Heart right ventricle (tissue), 16 donors: ENCODE measurements around the gene SULT1C4. TPM values are rescaled to one million over a fixed set of nuclear protein-coding genes. Genes with fewer than 3 reads are reported as not detected.

Source experiments
- ATAC-seq, 8 donors: fragments of 200-7000 bp; cut with Tn5 transposase; one replicate each; pipeline ENCODE4 v1.9.1; 2020; ENCODE audit warnings: mild to moderate bottlenecking in 8 of 8, moderate library complexity in 8 of 8, moderate number of reproducible peaks in 1 of 8
- DNase-seq, 2 donors: peaks; one replicate each; pipeline ENCODE4 v3.0.0-alpha.2; 2020
- H3K27ac ChIP-seq, 10 donors: fragments of 200-600 bp; sonication (generic) in 2 of 10; one replicate each; pipeline versions ENCODE4 v1.5.0 to v1.8.0; 2020 to 2022; ENCODE audit warnings: mild to moderate bottlenecking in 3 of 10
- H3K27me3 ChIP-seq, 7 donors: fragments of 200-600 bp; one replicate each; pipeline ENCODE4 v1.8.0; 2021 to 2022; ENCODE audit warnings: mild to moderate bottlenecking in 2 of 7
- H3K36me3 ChIP-seq, 9 donors: fragments of 200-600 bp; sonication (generic) in 1 of 9; one replicate each; pipeline versions ENCODE4 v1.5.0 to v1.8.0; 2020 to 2022; ENCODE audit warnings: mild to moderate bottlenecking in 2 of 9
- H3K4me1 ChIP-seq, 9 donors: fragments of 200-600 bp; sonication (generic) in 1 of 9; one replicate each; pipeline versions ENCODE4 v1.5.0 to v1.8.0; 2020 to 2022; ENCODE audit warnings: mild to moderate bottlenecking in 4 of 9
- H3K4me3 ChIP-seq, 10 donors: fragments of 200-600 bp; sonication (generic) in 2 of 10; one replicate each; pipeline versions ENCODE4 v1.5.0 to v1.8.0; 2020 to 2022; ENCODE audit warnings: mild to moderate bottlenecking in 7 of 10, moderate library complexity in 2 of 10
- H3K9me3 ChIP-seq, 11 donors: fragments of 200-600 bp in 10 of 11; sonication (generic) in 2 of 11; one replicate each; pipeline versions ENCODE4 v1.5.0 to v1.8.0; 2013 to 2022; ENCODE audit warnings: mild to moderate bottlenecking in 2 of 11, control low read depth in 1 of 11, moderate library complexity in 1 of 11
- CTCF ChIP-seq, 9 donors: fragments of 200-600 bp; sonication (generic) in 2 of 9; IDR thresholded peaks; one replicate each; pipeline versions ENCODE4 v1.5.0 to v1.8.0; 2021 to 2022; ENCODE audit warnings: antibody characterized with exemption in 9 of 9, mild to moderate bottlenecking in 5 of 9, moderate library complexity in 1 of 9
- WGBS, 2 donors: extraction: QIAGEN DNeasy Blood & Tissue Kit; methylation state at CpG; one replicate each; pipeline ENCODE4 v1.1.7; 2013; ENCODE audit warnings: inconsistent platforms in 1 of 2; 5-methylcytosine and 5-hydroxymethylcytosine counted together
- intact Hi-C, 10 donors: fragments of 100-400 bp; cut with DNase I; formaldehyde crosslinking; loops; one replicate each; pipeline versions ENCODE4 v1.11.1 to v1.14.2; 2022
- polyA plus RNA-seq, 2 donors: library from polyadenylated mRNA; stranded (reverse); fragments of 200-250 nt; gene quantifications; one replicate each; pipeline ENCODE4 v1.2.3, GENCODE V29; 2013
- total RNA-seq, 10 donors: library from RNA; stranded (reverse); fragmentation: NEBNext Ultra II Directional in 3 of 10; extraction: Animal tissue kit (Norgen Biotek cat#: 25700) in 3 of 10; gene quantifications; one replicate each; pipeline versions ENCODE4 v1.2.1 to v1.2.4, GENCODE V29; 2021 to 2023
- donor health status: Arrhythmogenic right ventricular cardiomyopathy.
- donor health status: ischemic (EF 13 %, LVEDD 7.1; RV severe dilation, severe dysfunction).
- donor health status: healthy with polysubstance abuse.
- donor health status: DM: no; HTN: yes; CAD: no.
- donor health status: DM: no; HTN: no; CAD: no.
- donor health status: ischemic (EF 25% LVEDD 6.9; RV normal size, moderate dysfunction).
- donor health status: ischemic (EF 25% LVEDD 5.7; RV mildly dilated, moderate dysfunction).
- donor health status: healthy.
- donor health status: DM: yes; HTN: yes; CAD: no.
- donor health status: Ischemic cardiomyopathy.
- donor health status: ischemic (EF 35%, LVEDD 5.7; RV mildly dilated, moderate dysfunction).
- donor health status: nonischemic (EF 11% LVEDD 7.7; RV severe dilation, severe dysfunction).
- donor health status: DM: yes; HTN: yes; CAD: no.
- donor health status: PGD.
- donor health status: ischemic (EF 29% LVEDD 5.4; RV normal size, mild dysfunction).
- donor health status: nonischemic (EF 23%, LVEDD 6.1; RV moderate dilation, normal function).

The SULT1C4 gene
- total and polyA plus RNA-seq, 12 donors = 1.6 to 5.6 (median 3.5) TPM

- no peak overlapping the region for H3K4me3 ChIP-seq
- ATAC-seq = no peak
- H3K27ac ChIP-seq = no peak overlapping the region
- WGBS, 2 donors = 50 to 63% methylated on average over 7 of the region's 7 CpGs
- no peak for DNase-seq
- no peaks in the 10 kb centered on the region for H3K36me3 ChIP-seq
- H3K9me3 ChIP-seq = peaks cover 0 to 54% (median 29%) of the 10 kb centered on the region in 11 donors
- no peaks in the 10 kb centered on the region for H3K27me3 ChIP-seq
- H3K4me1 ChIP-seq = no peaks in the 10 kb centered on the region
- intact Hi-C loops = no loop called here
- no peak for TF ChIP-seq CTCF (IDR thresholded peaks at IDR 0.05)
These were observed 25.7 kb downstream of the SULT1C4 start for GRCh38 chr2:108403494-108403893.

- Histone ChIP-seq H3K9me3 (peaks cover 0 to 40% (median 16%) of the 10 kb centered on the region in 11 donors), H3K36me3 (no peaks in the 10 kb centered on the region), H3K27me3 (no peaks in the 10 kb centered on the region), H3K4me3 (no peak overlapping the region), H3K27ac (no peak overlapping the region), H3K4me1 (no peaks in the 10 kb centered on the region)
- WGBS, 2 donors = 80 to 81% methylated on average over 4 of the region's 4 CpGs
- ATAC-seq (no peak), DNase-seq (no peak)
- no peak for TF ChIP-seq CTCF (IDR thresholded peaks at IDR 0.05)
- intact Hi-C loops = no loop called here
These were observed 27.1 kb downstream of the SULT1C4 start for GRCh38 chr2:108404784-108405397.

- Histone ChIP-seq H3K27me3 (no peaks in the 10 kb centered on the region), H3K27ac (no peak overlapping the region), H3K9me3 (peaks cover 0 to 22% (median 8%) of the 10 kb centered on the region in 11 donors), H3K36me3 (no peaks in the 10 kb centered on the region), H3K4me1 (no peaks in the 10 kb centered on the region), H3K4me3 (no peak overlapping the region)
- ATAC-seq (no peak), DNase-seq (no peak)
- TF ChIP-seq CTCF (IDR thresholded peaks at IDR 0.05) = no peak
- WGBS, 2 donors = 86 to 93% methylated on average over 6 of the region's 6 CpGs
- intact Hi-C loops = no loop called here
These were observed 30.3 kb downstream of the SULT1C4 start for GRCh38 chr2:108407864-108408729.

- intact Hi-C loops = no loop called here
- H3K4me1 ChIP-seq = no peaks in the 10 kb centered on the region
- TF ChIP-seq CTCF (IDR thresholded peaks at IDR 0.05) = no peak
- H3K36me3 ChIP-seq = no peaks in the 10 kb centered on the region
- no peak for ATAC-seq
- peaks cover 0 to 14% (median 8%) of the 10 kb centered on the region in 11 donors for H3K9me3 ChIP-seq
- H3K27ac ChIP-seq = no peak overlapping the region
- H3K27me3 ChIP-seq = no peaks in the 10 kb centered on the region
- DNase-seq = no peak
- H3K4me3 ChIP-seq = no peak overlapping the region
- 86 to 94% methylated on average over 1 of the region's 1 CpG for WGBS, 2 donors
These were observed 32.0 kb downstream of the SULT1C4 start for GRCh38 chr2:108409768-108410167.
